GM12801 (cell line): ENCODE results near the gene ESD.

Source experiments
- CTCF ChIP-seq: IDR thresholded peaks from one replicate; pipeline ENCODE4 v1.5.1; 2011; ENCODE audit warnings: control low read depth; ENCODE audit not compliant: insufficient read length; ENCODE audit errors: extremely low read depth

Gene ESD

DNA sequence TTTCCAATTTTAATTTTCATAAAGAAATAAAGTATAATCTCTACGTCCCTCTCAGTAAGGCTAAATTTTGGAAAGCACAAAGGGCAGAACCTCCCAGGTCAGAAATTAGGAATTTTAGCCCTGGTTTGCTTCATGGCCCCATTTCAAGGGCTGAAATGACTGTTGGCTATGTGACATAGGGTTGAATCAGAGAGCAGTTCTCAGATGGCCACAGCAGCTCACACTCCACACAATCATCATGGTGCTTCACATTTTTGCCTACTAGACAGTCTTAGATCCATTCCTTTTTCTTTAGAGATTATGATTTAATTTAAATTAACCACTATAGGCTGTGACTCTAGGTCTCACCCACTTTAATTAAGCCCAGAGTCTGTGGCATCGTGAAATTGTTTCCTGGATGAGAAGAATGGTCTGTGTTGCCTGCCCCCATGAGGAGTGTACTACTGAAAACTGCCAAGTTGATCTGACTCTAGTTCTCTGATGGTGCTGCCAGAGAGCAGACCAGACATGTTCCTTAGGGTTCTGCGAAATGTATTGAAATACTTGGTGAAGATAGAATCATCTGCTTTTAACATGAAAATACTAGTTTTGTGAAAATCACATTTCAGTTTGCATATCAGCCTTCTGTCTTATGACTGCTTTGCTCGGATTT is 57.4 kb downstream of the ESD start:
- TF ChIP-seq CTCF, result no peak

GRCh38 chr13:46738766-46739165 is 58.2 kb downstream of the ESD start:
- no peak for TF ChIP-seq CTCF

GRCh38 chr13:46738055-46738454 is 58.9 kb downstream of the ESD start:
- no peak for TF ChIP-seq CTCF

DNA sequence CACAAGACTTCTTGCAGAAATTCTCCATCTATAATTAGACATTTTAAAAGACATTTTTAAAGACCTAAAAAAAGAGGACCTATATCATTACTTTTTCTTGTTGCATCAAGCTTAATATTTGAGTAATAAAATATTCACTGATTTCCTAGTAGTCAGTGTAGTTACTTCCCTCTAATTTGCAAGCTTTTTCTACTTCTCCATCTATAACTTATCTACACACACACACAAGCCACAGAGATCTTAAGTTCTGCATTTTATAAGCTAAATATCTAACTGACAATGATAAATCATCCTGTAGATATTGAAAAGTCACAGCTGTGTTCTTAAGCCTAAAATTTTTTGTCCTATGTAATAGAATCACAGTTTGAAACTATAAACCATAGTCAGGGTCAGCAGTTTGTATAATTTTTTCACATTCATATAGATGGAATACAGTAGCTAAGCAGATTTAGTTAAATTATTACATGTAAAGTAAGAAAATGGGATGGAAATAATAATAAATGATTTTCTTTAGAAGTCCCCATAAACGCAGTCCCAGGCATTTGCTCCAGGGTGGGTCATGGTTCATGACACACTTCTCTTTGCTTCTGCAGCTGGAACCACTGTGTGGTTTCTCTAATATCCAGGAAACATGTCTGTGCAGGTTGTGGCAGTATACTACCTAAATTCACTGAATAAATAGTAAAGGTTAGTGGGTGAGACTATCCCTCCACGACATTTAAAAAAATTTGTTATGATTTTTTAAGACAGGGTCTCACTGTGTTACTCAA is 60.2 kb downstream of the ESD start:
- TF ChIP-seq CTCF, result no peak

DNA sequence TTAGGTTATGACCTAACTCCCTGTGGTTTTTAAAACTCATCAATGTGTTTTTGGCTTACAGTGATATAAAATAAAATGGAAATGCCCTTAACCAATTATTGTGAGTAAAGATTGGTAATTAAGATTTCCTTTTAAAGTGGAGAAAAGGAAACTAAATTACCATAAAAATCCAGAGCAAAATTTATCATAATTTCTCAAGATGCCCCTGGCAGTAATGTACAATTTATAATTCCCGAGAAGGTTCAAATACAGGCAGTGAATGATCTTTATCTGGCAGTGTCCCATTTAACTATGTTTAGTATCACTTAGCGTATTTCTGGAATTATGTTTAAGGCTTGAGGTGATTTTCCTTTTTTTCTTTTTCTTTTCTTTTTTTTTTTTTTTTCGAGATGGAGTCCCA is 61.5 kb downstream of the ESD start:
- no peak for TF ChIP-seq CTCF

- TF ChIP-seq CTCF, result no peak
Observed at GRCh38 chr13:46731535-46731934, 65.4 kb downstream of the ESD start.

DNA sequence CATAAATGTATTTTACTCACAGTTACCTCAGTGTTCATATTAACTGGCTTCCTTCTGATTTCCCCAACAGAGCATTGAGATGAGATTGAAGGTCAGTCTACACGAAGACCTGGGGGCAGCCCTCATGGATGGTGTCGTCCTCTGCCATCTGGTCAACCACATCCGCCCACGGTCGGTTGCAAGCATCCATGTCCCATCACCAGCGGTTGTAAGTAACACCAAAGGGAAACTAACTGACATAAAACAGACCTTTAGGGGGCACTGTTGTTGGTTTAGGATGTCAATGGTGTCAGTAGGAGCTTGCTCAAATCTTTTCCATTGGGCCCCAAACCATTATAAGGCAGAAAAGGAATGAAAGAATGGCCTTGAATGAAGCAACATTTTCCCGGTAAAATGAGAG is 68.2 kb downstream of the ESD start:
- TF ChIP-seq CTCF, result no peak
